SK-N-MC (cell line): ENCODE results near the gene OR51B2.
"Not testable (repeated sequence)": the region's sequence is repeated elsewhere in the genome, so short reads cannot be mapped to it uniquely, and the experiment has no call there.

ENCODE experiments used
- DNase-seq: peaks from one replicate; pipeline ENCODE4 v3.0.0-alpha.2; 2011; ENCODE audit warnings: low read depth, low spot score
- H3K27ac ChIP-seq: fragments of 200-600 bp; sonication (generic); 2 replicates; pipeline ENCODE4 v1.5.1; 2016; ENCODE audit warnings: mixed run types
- H3K36me3 ChIP-seq: fragments of 200-600 bp; sonication (generic); 2 replicates; pipeline ENCODE4 v1.6.1; 2017; ENCODE audit warnings: antibody characterized with exemption, low read length, mixed read lengths; ENCODE audit not compliant: insufficient read depth
- H3K4me3 ChIP-seq: fragments of 200-600 bp; sonication (generic); 2 replicates; pipeline ENCODE4 v1.5.1; 2016
- H3K9ac ChIP-seq: fragments of 200-600 bp; sonication (generic); 2 replicates; pipeline ENCODE4 v1.8.0; 2017; ENCODE audit warnings: mixed run types, mixed read lengths; ENCODE audit not compliant: insufficient read length
- H3K9me3 ChIP-seq: fragments of 200-600 bp; sonication (generic); 2 replicates; pipeline ENCODE4 v1.6.1; 2017; ENCODE audit warnings: low read depth, mild to moderate bottlenecking, antibody characterized with exemption, low read length, moderate library complexity, mixed read lengths
- EZH2 ChIP-seq: fragments of 200-600 bp; sonication (generic); IDR thresholded peaks from one replicate; pipeline ENCODE4 v1.6.1; 2017; ENCODE audit warnings: antibody characterized with exemption
- FOXP2 ChIP-seq: optimal IDR thresholded peaks from 2 replicates; pipeline ENCODE3; 2011; ENCODE audit warnings: mild to moderate bottlenecking, moderate library complexity; ENCODE audit not compliant: insufficient read depth; ENCODE audit errors: extremely low read length, control extremely low read depth
- POLR2AphosphoS5 ChIP-seq: IDR thresholded peaks from 2 replicates; pipeline ENCODE4 v1.6.1; 2012; ENCODE audit warnings: mild to moderate bottlenecking, low read depth, low read length, borderline replicate concordance

Gene OR51B2

DNA sequence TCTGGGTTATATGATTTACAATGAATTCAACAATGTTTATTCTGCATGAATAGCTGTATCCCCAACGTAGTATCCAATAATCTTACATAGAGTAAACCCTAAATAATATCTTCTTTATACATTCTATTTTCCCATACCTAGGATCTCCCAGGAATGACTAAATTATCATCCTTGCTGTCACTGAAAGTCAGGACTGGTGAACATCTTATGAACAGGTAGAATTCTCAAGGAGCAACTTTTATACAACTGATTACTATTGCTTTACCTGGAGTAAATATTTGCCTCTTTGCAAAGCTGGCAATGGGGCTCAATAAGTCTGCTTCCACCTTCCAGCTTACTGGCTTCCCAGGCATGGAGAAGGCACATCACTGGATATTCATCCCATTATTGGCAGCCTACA is 27.1 kb upstream of the OR51B2 start, which contains the start of gene OR51B6:
TSS of gene OR51B6 (plus strand) at position 301 of the 400 bp plus-strand sequence. CDS start at position 301, 0 bp downstream.
- Histone ChIP-seq H3K9ac (no peak within 1 kb of the TSS), H3K4me3 (no peak within 1 kb of the TSS), H3K36me3 (no peaks in the 10 kb centered on the region), H3K9me3 (no peaks in the 10 kb centered on the region), H3K27ac (no peak within 1 kb of the TSS)
- TF ChIP-seq POLR2AphosphoS5 (no peak), FOXP2 (no peak), EZH2 (no peak)
- no peak for DNase-seq

DNA sequence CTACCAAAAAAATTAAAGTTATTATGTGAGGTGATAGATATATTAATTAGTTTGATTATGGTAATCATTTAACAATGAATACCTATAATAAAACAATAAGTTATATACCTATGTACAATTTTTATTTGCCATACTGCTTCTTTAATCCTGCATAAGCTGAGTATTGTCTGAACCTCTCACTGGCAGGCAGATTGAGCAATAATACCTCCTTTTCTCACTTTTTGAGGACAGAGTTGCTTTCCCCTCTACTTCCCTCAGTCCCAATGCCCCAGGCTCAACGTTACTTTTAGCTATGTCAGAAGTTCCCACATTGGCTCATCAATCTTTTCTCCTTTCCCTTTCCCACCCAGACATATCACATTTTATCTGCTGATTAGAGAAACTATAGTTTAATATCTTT is 25.5 kb upstream of the OR51B2 start:
- H3K9ac ChIP-seq, result no peak overlapping the region
- no peak for DNase-seq
- H3K9me3 ChIP-seq, result no peaks in the 10 kb centered on the region
- TF ChIP-seq EZH2 (no peak), POLR2AphosphoS5 (no peak)
- H3K36me3 ChIP-seq, result no peaks in the 10 kb centered on the region
- H3K4me3 ChIP-seq, result no peak overlapping the region
- H3K27ac ChIP-seq, result no peak overlapping the region

DNA sequence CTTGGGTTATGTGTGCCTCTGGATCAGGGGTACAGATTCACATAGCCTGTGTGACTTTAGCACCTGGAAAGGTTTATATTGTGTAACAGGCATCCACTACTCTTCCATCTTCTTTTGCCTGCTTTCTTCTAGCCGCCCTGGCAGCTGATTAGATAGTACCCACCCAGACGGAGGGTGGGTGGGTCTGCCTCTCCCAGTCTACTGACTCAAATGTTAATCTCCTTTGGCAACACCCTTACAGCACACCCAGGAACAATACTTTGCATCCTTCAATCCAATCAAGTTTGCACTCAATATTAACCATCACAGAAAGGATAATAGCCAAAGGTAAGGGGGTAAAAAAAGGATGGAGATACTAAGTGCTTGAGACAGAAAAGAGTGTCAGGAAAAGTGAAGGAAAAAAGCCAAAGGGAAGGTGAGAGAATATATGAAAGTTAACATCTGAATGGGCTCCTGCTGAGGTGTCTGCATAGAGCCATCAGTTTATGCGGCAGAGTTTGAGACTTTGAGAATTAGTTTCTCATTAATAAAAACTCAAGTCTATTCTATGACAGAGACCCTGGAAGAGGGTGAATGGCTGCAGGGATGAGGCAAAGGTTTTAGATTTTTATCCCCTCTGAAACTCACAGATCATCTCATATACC is 24.6 kb upstream of the OR51B2 start:
- TF ChIP-seq POLR2AphosphoS5, result no peak
- no peak for TF ChIP-seq EZH2
- TF ChIP-seq FOXP2, result no peak
- Histone ChIP-seq H3K4me3 (no peak overlapping the region), H3K9ac (no peak overlapping the region), H3K27ac (no peak overlapping the region), H3K36me3 (no peaks in the 10 kb centered on the region), H3K9me3 (no peaks in the 10 kb centered on the region)
- no peak for DNase-seq

DNA sequence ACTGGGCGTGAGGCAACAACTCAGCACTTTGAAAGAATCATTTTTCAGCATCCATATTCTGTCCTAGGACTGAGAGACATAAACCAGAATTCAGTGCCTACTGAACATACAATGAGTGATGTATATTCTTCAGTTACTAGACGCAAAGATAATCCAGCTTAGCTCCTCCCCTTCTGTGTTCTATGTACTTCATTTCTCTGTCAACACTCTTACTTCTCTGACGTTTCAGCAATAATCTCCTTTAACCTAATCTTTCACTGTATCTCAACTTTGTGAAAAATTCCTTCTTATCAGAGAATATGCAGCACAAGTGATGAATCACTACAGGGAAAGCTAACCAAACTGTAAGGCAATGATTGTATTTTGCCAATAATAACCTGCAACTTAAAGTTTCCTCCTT is 21.7 kb upstream of the OR51B2 start:
- no peak overlapping the region for H3K9ac ChIP-seq
- H3K27ac ChIP-seq, result no peak overlapping the region
- DNase-seq, result no peak
- H3K9me3 ChIP-seq, result no peaks in the 10 kb centered on the region
- no peak overlapping the region for H3K4me3 ChIP-seq
- TF ChIP-seq EZH2 (no peak), FOXP2 (no peak), POLR2AphosphoS5 (no peak)
- no peaks in the 10 kb centered on the region for H3K36me3 ChIP-seq

DNA sequence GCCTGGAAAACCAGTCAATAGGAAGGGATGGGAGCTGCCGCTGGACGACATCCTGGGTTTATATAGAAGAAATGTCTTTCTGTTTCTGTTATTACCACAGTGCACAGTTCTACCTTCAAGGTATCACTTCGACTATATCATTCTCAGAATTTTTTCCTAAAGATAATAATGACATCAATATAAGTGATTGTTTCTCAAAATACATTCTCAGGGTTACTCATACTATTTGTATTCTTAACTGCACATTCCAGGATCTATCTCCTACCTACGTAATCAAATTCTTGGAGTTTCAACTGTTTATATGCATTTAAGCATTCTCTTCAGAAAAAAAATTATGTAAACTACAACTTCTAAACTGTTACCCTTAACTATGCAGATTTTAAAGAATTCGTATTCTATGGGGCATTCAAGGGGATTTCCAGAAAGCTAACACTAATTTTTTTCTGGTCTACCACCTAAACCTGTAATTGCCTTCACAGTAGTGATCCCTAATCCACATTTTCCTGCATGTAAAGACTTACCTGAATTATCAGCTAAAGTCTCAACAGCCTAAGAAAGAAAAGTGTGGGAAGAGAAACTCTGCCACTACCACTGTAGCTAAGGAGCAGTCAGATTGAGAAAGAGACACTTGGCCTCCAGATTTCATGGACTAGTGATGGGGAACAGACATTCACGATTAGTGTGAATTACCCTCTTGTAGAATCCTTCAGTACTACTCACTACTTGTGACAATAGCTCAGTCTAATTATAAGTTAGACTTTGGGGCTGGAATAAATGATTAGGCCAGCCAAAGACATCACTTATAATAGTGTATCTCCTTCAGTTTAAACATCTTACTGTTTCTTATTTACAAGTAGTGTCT is 19.6 kb upstream of the OR51B2 start, which contains the start of gene OR51B5:
TSS of gene OR51B5 (minus strand) at position 51 of the 862 bp plus-strand sequence. CDS start at position 51, 0 bp downstream.
- Histone ChIP-seq H3K27ac (no peak within 1 kb of the TSS), H3K9ac (no peak within 1 kb of the TSS), H3K4me3 (no peak within 1 kb of the TSS), H3K9me3 (no peaks in the 10 kb centered on the region), H3K36me3 (no peaks in the 10 kb centered on the region)
- no peak for DNase-seq
- no peak for TF ChIP-seq FOXP2
- TF ChIP-seq EZH2, result no peak
- no peak for TF ChIP-seq POLR2AphosphoS5

DNA sequence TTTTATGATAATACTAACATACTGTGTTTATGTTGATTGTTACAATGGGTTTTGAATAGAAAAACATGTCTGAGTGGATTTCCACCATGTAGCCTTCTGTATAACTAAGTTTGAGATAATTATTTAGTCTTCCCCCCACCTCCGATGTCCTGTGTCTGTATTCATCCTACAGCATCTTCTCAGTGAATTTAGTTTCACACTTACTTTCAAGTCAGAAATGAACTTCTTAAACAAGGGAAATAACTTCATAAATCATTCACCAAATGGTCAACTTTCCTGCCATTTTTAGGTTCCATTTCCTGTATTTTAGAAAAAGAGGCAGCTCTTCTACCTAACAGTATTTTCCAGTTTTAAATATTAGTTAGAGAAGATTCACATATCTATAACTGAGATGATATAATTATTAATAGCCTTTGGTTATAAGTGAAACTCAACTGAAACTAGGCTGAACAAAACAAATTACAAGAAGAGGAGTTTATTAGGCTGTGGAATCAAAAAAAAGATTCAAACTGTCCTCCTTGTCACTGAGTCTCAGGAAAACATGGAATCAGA is 15.8 kb upstream of the OR51B2 start:
- Histone ChIP-seq H3K9ac (no peak overlapping the region), H3K9me3 (no peaks in the 10 kb centered on the region), H3K27ac (no peak overlapping the region), H3K4me3 (no peak overlapping the region), H3K36me3 (no peaks in the 10 kb centered on the region)
- TF ChIP-seq POLR2AphosphoS5, result no peak
- TF ChIP-seq FOXP2, result no peak
- no peak for TF ChIP-seq EZH2
- DNase-seq, result no peak

DNA sequence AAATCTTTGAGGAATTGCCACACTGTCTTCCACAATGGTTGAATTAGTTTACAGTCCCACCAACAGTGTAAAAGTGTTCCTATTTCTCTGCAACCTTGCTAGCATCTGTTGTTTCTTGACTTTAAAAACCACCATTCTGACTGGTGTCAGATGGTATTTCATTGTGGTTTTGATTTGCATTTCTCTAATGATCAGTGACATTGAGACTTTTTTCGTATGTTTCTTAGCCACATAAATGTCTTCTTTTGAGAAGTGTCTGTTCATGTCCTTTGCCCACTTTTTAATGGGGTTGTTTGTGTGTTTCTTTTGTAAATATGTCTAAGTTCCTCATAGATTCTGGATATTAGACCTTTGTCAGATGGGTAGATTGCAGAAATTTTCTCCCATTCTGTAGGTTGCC is 13.2 kb upstream of the OR51B2 start:
- not testable (repeated sequence) for DNase-seq, H3K9ac ChIP-seq, H3K9me3 ChIP-seq, H3K4me3 ChIP-seq, H3K27ac ChIP-seq, H3K36me3 ChIP-seq

DNA sequence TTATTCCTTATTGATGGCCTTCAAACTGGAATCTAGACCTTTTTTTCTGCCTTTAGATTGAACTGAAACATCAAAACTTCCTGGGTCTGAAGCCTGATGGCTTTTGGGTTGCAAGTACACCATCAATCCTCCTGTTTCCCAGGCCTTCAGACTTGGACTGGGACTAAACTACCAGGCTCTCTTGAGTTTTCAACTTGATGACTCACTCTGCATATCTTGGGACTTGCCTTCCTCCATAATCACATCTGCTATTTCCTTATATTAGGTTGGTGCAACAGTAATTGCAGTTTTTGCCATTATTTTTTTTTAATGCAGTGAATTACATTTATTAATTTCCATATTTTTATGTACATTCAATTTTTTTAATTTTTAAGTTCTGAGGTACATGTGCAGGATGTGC is 12.2 kb upstream of the OR51B2 start:
- H3K36me3 ChIP-seq, result no peaks in the 10 kb centered on the region
- no peak overlapping the region for H3K9ac ChIP-seq
- no peak overlapping the region for H3K4me3 ChIP-seq
- TF ChIP-seq FOXP2 (no peak), POLR2AphosphoS5 (no peak), EZH2 (no peak)
- H3K27ac ChIP-seq, result no peak overlapping the region
- no peaks in the 10 kb centered on the region for H3K9me3 ChIP-seq
- DNase-seq, result no peak
